GM12891 (cell line): ENCODE measurements around the gene PRDX2.

ENCODE experiments used
- POLR2A ChIP-seq: IDR thresholded peaks from 2 replicates; pipeline ENCODE4 v1.6.1; 2011; ENCODE audit warnings: low read depth, low read length, control low read depth
- POLR2AphosphoS5 ChIP-seq: IDR thresholded peaks from 2 replicates; pipeline ENCODE4 v1.6.1; 2011; ENCODE audit warnings: low read depth, low read length, control low read depth
- SPI1 ChIP-seq: IDR thresholded peaks from 2 replicates; pipeline ENCODE4 v1.6.1; 2011; ENCODE audit warnings: low read depth, low read length, control low read depth
- TAF1 ChIP-seq: IDR thresholded peaks from 2 replicates; pipeline ENCODE4 v1.6.1; 2011; ENCODE audit warnings: low read depth, low read length, control low read depth

GRCh38 chr19:12772323-12772722, 29.3 kb downstream of the PRDX2 start:
- no peak for TF ChIP-seq POLR2A
- no peak for TF ChIP-seq SPI1
- no peak for TF ChIP-seq TAF1
- no peak for TF ChIP-seq POLR2AphosphoS5
